GM19238 (cell line): ENCODE measurements around the gene SLC16A11.
"Not testable (repeated sequence)": the region's sequence is repeated elsewhere in the genome, so short reads cannot be mapped to it uniquely, and the experiment has no call there.

Experiments
- DNase-seq: peaks from one replicate; pipeline ENCODE4 v3.0.0; 2011; ENCODE audit warnings: low spot score; ENCODE audit not compliant: insufficient read length

SLC16A11 gene, protein sequence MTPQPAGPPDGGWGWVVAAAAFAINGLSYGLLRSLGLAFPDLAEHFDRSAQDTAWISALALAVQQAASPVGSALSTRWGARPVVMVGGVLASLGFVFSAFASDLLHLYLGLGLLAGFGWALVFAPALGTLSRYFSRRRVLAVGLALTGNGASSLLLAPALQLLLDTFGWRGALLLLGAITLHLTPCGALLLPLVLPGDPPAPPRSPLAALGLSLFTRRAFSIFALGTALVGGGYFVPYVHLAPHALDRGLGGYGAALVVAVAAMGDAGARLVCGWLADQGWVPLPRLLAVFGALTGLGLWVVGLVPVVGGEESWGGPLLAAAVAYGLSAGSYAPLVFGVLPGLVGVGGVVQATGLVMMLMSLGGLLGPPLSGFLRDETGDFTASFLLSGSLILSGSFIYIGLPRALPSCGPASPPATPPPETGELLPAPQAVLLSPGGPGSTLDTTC

GRCh38 chr17:7043497-7044198, at the start of gene SLC16A11:
Gene SLC16A11, minus strand, starts transcription at chr17:7044092. Its CDS starts 579 bp downstream, at chr17:7043513.
- DNase-seq: no peak

- DNase-seq: not testable (repeated sequence)
Observed at GRCh38 chr17:7091311-7092005, 47.6 kb upstream of the SLC16A11 start.

DNA sequence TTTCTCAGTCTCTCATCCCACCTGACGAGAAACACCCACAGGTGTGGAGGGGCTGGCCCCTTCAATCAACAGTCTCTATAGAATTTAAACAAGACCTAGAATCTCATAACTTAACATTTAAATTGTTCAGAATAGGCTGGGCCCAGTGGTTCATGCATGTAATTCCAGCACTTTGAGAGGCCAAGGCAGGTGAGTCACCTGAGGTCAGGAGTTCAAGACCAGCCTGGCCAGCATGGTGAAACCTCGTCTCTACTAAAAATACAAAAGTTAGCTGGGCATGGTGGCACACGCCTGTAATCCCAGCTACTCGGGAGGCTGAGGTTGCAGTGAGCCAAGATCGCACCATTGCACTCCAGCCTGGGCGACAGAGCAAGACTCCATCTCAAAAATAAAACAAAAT, 45.7 kb upstream of the SLC16A11 start:
- DNase-seq: not testable (repeated sequence)

- DNase-seq: not testable (repeated sequence)
Observed at GRCh38 chr17:7088442-7088841, 44.5 kb upstream of the SLC16A11 start.

GRCh38 chr17:7084088-7084487, 40.2 kb upstream of the SLC16A11 start:
- no peak for DNase-seq

DNA sequence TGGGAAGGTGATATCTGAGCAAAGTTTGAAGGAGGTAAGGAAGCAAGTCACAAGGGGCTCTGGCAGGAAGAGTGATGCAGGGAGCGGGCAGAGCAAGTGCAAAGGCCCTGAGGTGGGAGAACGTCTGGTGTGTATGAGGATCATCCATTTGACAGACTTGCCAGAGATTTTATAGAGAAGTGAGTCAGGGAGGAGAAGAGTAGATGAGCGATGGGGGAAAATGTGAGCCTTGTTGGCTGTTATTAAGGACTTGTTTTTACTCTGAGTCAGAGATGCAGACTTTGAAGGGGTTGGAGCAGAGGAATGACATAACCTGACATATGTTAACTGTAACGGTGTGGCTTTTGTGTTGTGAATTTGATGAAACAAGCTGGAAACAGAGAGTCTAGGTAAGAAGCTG, 39.7 kb upstream of the SLC16A11 start:
- no peak for DNase-seq

- DNase-seq: no peak
Observed at GRCh38 chr17:7081341-7082062, 37.6 kb upstream of the SLC16A11 start.

DNA sequence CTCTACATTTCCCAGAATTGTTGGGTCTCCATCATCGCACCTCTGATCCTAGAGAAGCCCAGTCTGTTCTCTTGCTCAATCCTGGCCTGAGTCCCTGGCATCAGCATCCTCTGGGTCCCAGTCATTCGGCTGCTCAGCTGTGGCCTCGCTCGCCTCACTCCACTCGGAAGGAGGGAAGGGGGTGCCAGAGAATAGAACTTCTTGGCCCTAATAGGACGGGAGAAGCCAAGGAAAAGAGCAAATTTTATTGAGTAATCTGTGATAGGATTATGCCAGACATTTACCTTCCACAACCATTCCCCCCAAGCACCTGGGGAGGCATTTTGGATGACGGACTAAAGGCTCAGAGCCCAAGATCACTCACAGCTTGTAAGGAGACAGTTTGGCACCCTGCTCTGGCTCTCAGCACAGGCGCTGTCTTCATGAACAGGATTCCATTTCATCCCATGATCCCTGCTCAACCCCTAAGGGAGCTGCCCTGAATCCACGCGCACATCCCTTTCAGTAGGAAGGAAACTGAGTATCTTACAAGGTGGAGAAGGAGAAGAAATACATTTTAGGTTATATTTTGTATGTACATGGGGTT, 36.7 kb upstream of the SLC16A11 start:
- no peak for DNase-seq

- no peak for DNase-seq
Observed at GRCh38 chr17:7079581-7080455, 35.9 kb upstream of the SLC16A11 start, which contains the start of gene CLEC10A. Gene CLEC10A, minus strand, starts transcription at chr17:7080251. Its CDS starts 1,439 bp downstream, at chr17:7078812.

DNA sequence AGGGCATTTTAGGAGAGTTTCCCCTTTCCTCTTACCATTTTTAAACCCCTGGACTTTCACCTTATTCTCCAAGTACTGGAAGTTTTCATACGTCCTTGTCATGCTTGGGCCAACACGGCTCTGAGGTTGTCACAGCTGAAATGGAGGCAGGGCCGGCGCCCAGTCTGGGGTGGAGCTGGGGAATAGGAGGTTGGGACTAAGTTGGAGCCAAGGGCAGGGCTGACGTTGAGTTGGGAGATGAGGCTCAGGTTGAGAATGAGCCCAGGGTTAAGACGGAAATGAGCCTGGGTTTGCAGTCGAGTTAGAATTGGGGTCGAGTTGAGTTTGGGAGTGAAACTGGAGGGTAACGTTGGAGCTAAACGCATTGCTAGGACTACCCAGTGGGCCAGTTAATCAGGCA, 34.8 kb upstream of the SLC16A11 start:
- no peak for DNase-seq

DNA sequence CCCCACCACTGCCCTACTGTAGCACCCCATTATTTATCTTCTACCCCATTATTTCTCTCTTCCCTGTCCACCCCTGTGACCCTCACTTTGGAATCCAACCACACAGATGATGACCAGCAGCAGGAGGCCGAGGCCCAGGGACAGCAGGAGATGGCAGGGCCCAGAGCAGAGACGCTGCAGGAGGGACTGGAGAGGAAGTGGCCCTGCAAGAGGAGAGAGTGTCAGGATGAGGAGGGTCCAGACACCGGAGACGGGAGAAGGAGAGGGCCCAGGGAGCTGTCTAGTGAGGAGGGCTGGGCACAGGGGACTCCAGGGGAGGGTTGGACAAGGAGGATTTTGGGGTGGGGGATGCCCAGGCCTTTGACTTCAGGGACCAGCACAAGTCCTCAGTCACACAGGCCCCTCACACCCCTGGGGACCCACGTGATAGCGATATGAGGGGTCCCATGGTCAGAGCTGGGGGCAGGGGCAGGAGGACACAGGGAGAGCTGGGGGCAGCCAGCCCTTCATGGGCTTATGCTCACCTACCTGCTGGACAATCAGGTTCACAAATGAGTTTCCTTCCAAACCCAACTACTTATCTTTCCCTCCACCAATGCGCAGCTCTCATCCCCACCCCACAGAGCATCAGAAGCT, 34.1 kb upstream of the SLC16A11 start:
- DNase-seq: no peak

DNA sequence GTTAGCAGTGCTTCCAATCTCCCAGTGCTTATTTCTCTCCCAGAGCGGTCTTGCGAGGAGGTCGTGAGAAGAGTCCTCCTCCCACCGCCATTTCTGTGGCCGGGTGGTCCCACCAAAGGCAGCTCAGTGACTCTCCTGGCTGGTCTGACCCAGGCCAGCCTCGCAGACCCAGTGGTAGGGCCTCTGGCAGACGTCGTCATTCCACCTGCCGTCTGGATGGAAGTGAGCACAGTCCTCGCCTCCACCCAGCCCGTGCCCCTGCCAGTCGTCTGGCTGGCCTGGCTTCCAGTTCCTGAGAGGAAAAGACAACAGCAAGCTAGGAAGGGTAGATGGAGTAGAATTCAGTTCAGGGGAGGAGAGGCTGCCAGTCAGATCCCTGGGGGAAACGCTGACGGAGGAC, 31.0 kb upstream of the SLC16A11 start:
- no peak for DNase-seq

DNA sequence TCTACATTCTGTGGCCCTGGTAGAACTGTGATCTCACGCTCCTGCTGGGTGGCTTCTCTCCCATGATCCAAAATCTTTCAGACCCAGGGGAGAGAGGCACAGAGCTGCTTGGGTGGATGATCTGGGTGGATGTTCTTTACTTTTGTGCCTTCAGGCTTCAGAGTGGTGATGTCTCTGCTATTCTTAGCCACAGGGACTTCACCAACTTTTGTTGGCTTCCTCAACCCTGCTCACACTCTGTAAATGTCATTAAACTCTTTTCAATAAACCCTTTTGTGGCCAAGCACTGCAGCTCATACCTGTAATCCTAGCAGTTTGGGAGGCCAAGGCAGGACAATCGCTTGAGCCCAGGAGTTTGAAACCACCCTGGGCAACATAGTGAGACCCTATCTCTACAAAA, 28.5 kb upstream of the SLC16A11 start:
- DNase-seq: no peak

DNA sequence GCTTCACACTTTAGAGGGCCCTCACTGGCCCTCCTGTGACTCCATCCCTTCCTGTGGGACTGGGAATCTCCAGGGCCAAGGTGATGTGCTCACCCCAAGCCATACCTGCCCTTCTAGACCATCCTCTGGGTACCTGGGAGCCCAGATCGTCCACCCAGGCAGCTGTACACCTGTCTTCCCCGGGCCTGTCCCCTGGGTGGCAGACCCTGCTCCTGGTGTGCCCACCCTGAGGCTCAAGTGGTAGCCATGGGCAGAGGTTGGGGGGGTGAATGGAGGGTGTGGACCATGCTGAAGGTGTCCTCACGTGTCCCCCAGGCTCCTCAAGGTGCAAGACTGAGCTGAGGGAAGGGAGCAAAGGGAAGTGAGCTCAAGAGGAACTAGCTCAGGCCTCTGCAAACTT, 26.8 kb upstream of the SLC16A11 start:
- no peak for DNase-seq

DNA sequence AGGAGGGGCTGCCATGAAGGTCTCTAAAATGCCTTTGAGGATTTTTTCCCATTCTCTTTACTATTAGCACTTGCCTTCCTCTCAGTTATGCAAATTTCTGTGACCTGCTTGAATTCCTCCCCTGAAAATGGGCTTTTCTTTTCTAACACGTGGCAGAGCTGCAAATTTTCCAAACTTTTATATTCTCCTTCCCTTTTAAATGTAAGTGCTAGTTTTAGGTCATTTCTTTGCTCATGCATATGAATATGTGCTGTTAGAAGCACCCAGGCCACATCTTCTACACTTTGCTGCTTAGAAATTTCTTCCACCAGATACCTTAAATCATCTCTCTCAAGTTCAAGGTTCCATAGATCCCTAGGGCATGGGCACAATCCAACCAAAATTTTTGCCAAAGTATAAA, 24.4 kb upstream of the SLC16A11 start:
- no peak for DNase-seq

- DNase-seq: no peak
Observed at GRCh38 chr17:7067198-7067597, 23.3 kb upstream of the SLC16A11 start.

GRCh38 chr17:7064261-7064660, 20.4 kb upstream of the SLC16A11 start:
- DNase-seq: no peak

DNA sequence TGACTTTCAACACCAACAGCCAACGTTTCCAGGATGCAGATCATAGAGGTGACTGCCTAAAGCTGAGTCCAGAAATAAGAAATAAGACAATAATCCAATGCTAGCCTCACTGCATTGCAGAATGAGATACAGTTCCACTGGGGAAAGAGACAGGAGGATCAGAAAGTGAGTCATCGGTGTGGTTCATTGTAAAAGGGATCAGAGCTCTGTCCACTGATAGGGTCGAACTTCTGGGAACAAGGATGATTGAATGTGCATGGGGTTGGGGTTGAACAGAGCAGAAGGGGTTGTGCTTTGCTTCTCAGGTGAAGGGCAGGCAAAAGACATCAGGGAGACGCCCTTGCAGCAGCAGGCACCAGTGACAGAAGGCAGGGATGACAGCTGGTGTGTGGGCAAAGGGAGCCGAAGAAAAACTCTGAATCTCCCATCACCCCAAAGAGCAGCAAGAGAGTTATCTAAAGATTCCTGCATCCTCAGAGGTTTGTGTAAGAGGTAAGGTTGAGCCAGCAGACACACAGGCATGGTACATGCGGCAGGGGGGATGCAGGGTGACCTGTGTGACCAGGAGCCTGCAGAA, 19.7 kb upstream of the SLC16A11 start:
- no peak for DNase-seq
